HFF-Myc (cell line): ENCODE results near the gene TMPRSS7.

Source experiments
- DNase-seq: peaks from one replicate; pipeline ENCODE4 v3.0.0-alpha.2; 2011; ENCODE audit warnings: low read depth; ENCODE audit errors: extremely low read depth
- H3K4me3 ChIP-seq: replicated peaks from 2 replicates; pipeline ENCODE4 v1.5.1; 2011; ENCODE audit warnings: low read depth, mild to moderate bottlenecking, control low read depth, low read length
- TF ChIP-seq, protein P1 (sequence below): IDR thresholded peaks from 2 replicates; pipeline ENCODE4 v1.5.1; 2012; ENCODE audit warnings: mild to moderate bottlenecking, low read depth, low read length, control low read depth; ENCODE audit errors: missing control alignments

Gene TMPRSS7

DNA sequence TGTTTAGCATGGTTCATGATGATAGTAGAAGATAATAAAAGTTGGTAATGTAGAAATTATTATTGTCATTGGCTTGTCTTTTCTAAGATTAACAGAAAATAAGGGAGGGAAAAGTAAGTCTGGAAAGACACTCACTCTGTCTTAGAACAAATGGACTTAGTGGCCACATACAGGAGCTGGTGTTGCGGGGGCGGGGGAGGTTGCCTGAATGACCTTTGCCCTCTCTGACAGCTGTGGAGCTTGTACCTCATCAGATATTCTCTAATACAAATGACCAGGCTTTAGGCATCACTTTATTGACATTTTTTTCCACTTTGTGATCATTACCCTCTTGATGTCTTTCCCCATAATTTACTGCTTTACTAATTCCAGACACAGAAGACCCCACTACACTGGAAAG is 29.9 kb upstream of the TMPRSS7 start:
- no peak overlapping the region for H3K4me3 ChIP-seq
- no peak for DNase-seq
- TF ChIP-seq, protein P1, sequence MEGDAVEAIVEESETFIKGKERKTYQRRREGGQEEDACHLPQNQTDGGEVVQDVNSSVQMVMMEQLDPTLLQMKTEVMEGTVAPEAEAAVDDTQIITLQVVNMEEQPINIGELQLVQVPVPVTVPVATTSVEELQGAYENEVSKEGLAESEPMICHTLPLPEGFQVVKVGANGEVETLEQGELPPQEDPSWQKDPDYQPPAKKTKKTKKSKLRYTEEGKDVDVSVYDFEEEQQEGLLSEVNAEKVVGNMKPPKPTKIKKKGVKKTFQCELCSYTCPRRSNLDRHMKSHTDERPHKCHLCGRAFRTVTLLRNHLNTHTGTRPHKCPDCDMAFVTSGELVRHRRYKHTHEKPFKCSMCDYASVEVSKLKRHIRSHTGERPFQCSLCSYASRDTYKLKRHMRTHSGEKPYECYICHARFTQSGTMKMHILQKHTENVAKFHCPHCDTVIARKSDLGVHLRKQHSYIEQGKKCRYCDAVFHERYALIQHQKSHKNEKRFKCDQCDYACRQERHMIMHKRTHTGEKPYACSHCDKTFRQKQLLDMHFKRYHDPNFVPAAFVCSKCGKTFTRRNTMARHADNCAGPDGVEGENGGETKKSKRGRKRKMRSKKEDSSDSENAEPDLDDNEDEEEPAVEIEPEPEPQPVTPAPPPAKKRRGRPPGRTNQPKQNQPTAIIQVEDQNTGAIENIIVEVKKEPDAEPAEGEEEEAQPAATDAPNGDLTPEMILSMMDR, result no peak

DNA sequence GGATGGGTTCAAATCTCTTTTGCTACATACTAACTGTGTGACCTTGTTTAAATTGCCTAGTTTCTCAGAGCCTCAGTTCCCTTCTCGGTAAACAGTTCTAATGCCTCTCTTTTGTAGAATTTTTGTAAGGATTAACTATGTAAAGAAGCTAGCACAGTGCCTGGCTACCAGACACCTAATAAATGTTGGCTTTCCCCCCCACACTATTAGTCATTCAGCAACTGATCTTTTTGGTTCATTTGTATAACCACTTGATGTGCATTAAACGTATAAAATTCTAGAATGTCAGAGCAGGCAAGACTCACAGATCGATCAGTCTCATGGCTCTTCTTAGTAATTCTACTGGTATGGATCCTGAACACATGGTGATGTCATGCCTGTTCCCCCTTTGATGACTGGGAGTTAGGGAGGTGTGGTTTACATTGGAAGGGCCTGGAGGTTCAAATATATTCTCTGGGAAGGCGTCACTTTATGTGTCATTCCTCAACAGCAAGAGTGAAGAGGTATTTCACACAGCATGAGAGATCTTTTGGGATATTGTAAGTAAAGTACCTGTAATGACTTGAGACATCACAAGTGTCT is 29.4 kb upstream of the TMPRSS7 start:
- no peak overlapping the region for H3K4me3 ChIP-seq
- TF ChIP-seq, protein P1, result no peak
- no peak for DNase-seq

DNA sequence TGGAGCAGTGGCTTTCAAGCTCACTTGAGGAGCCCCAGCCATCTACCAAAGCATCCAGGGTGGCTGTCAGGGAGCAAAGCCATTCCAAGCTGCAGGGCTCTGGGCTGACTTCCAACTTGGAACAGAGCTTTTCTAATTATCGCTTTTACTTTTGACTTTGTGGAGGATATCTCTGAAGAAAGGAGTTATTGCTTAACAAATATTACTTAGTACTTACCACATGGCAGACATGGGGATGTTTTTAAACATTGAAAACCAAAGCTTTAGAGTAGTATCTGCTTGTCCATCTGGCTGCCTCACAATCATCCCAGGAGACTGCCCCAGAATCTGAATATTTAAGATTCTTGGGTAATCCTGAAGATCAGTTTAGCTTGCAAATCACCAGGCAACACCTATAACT is 26.9 kb upstream of the TMPRSS7 start:
- no peak overlapping the region for H3K4me3 ChIP-seq
- TF ChIP-seq, protein P1, result no peak
- no peak for DNase-seq

DNA sequence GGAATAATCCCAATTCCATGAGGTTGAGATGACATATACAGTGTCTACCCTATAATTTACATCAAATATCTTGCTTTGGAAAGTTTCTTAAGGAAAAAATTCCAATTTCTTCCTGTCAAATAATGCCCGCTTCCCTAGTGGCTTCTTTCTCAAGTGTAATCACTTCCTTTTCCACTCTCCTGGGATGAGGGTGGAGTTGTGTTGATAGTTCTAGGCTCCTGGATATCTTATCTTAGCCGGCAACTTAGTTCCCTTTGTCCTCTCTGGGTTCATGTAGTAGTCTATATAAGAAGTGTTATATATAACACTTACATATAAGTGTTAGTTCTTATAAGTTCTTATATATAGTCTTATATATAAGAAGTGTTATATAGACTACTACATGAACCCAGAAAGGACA is 24.9 kb upstream of the TMPRSS7 start:
- no peak overlapping the region for H3K4me3 ChIP-seq
- no peak for DNase-seq
- TF ChIP-seq, protein P1, result no peak

DNA sequence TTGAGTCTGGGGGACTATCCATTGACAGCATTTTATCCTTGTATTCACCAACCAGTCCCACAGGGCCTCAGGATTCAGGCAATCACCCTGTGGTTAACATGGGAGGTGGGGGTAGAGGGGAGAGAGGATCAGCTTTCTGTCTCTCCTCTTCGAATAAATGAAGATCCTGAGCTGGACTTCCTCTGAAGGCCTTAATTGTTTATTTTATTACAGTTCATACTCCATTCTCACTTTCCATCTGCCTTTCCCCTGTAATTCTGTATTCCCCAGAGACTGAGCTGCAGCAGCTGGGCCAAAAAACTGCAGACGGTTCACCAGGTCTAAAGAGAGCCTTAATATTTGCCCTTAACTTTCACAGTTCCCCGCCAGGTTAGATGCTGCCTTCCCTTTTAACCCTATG is 23.9 kb upstream of the TMPRSS7 start:
- TF ChIP-seq, protein P1, result no peak
- no peak overlapping the region for H3K4me3 ChIP-seq
- DNase-seq, result no peak

DNA sequence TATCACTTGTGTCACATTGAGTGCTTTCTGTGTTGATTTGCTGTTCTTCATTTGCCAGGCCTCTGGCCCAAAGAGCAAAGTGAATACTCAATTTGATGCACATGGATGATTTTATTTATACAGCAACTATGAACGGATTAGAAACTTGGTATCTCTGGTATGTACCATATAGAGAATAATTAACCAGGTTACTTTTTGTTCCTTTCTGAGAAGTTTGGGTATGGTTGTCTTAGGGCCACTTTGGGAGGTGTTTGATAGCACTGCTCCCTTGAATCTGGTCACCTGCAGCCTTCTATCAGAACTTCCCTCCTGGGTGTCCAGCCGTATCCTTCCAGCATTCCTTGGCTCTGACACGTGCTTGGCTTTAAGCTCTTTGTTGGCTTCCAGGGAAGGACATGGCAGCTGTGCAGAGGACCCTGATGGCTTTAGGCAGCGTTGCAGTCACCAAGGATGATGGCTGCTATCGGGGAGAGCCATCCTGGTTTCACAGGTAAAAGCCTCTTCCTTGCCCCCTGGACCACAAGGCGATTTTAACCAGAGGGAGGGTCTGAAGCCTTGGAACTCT is 23.1 kb upstream of the TMPRSS7 start:
- TF ChIP-seq, protein P1, result no peak
- no peak overlapping the region for H3K4me3 ChIP-seq
- DNase-seq, result no peak
